Fibroblast of skin of right biceps (primary cell): ENCODE data around the gene CAMTA1.
"Not testable (repeated sequence)": the region's sequence is repeated elsewhere in the genome, so short reads cannot be mapped to it uniquely, and the experiment has no call there.

Experiments
- DNase-seq: peaks from one replicate; pipeline ENCODE4 v3.0.0-alpha.2; 2013

CAMTA1 gene

GRCh38 chr1:6909857-6910256 is 124.6 kb downstream of the CAMTA1 start:
- no peak for DNase-seq

GRCh38 chr1:6911021-6911941 is 126.0 kb downstream of the CAMTA1 start:
- no peak for DNase-seq

GRCh38 chr1:6911974-6912373 is 126.7 kb downstream of the CAMTA1 start:
- no peak for DNase-seq

- DNase-seq: no peak
These were observed 127.3 kb downstream of the CAMTA1 start for GRCh38 chr1:6912518-6912917.

- no peak for DNase-seq
These were observed 127.8 kb downstream of the CAMTA1 start for GRCh38 chr1:6913086-6913485.

- no peak for DNase-seq
These were observed 129.5 kb downstream of the CAMTA1 start for GRCh38 chr1:6914706-6915105.

GRCh38 chr1:6915999-6916565 is 130.8 kb downstream of the CAMTA1 start:
- no peak for DNase-seq

GRCh38 chr1:6917067-6917466 is 131.8 kb downstream of the CAMTA1 start:
- no peak for DNase-seq

- peak; percentile 63 for DNase-seq
These were observed 133.1 kb downstream of the CAMTA1 start for GRCh38 chr1:6918186-6918924.

- DNase-seq: no peak
These were observed 133.8 kb downstream of the CAMTA1 start for GRCh38 chr1:6918925-6919511.

- DNase-seq: not testable (repeated sequence)
These were observed 136.3 kb downstream of the CAMTA1 start for GRCh38 chr1:6921506-6921905.

- peak; percentile 83 for DNase-seq
These were observed 137.1 kb downstream of the CAMTA1 start for GRCh38 chr1:6922096-6922931.

GRCh38 chr1:6923012-6923411 is 137.8 kb downstream of the CAMTA1 start:
- no peak for DNase-seq

- no peak for DNase-seq
These were observed 138.2 kb downstream of the CAMTA1 start for GRCh38 chr1:6923416-6923815.

- DNase-seq: no peak
These were observed 139.0 kb downstream of the CAMTA1 start for GRCh38 chr1:6923955-6924881.

GRCh38 chr1:6924891-6925290 is 139.6 kb downstream of the CAMTA1 start:
- DNase-seq: no peak

GRCh38 chr1:6927626-6928025 is 142.4 kb downstream of the CAMTA1 start:
- DNase-seq: no peak

GRCh38 chr1:6928106-6928885 is 143.0 kb downstream of the CAMTA1 start:
- no peak for DNase-seq

- no peak for DNase-seq
These were observed 145.6 kb downstream of the CAMTA1 start for GRCh38 chr1:6930732-6931300.

GRCh38 chr1:6935361-6935883 is 150.2 kb downstream of the CAMTA1 start:
- no peak for DNase-seq
